ENCODE data around the gene SLCO2A1.

Gene SLCO2A1

GRCh38 chr3:134077649-134078161, 48.0 kb upstream of the SLCO2A1 start:
- Histone ChIP-seq H3K9me3 (ENCODE audit: insufficient read depth, low read length) (no peaks in the 10 kb centered on the region), H3K4me2 (ENCODE audit: low read depth, low read length, poor library complexity, severe bottlenecking) (no peak overlapping the region), H3K27ac (ENCODE audit: low read depth, low read length) (no peak overlapping the region), H4K20me1 (ENCODE audit: low read depth, low read length) (no peaks in the 10 kb centered on the region), H3F3A (ENCODE audit: insufficient read depth) (no peaks in the 10 kb centered on the region), H3K79me2 (ENCODE audit: insufficient read depth, low read length) (no peaks in the 10 kb centered on the region), H3K36me3 (ENCODE audit: low read length) (no peaks in the 10 kb centered on the region), H3K9me2 (replicated peaks; ENCODE audit: insufficient read depth, low read length) (no peaks in the 10 kb centered on the region), H3K9ac (ENCODE audit: low read length) (no peak overlapping the region), H3K27me3 (ENCODE audit: low read length) (no peaks in the 10 kb centered on the region), H2AFZ (ENCODE audit: low read depth, low read length, severe bottlenecking) (no peak overlapping the region), H3K4me3 (ENCODE audit: insufficient read depth, low read length, poor library complexity, severe bottlenecking) (no peak overlapping the region)
- TF ChIP-seq EZH2phosphoT487 (conservative IDR thresholded peaks at IDR 0.05; ENCODE audit: low read length), result no peak
- TF ChIP-seq, protein P1, sequence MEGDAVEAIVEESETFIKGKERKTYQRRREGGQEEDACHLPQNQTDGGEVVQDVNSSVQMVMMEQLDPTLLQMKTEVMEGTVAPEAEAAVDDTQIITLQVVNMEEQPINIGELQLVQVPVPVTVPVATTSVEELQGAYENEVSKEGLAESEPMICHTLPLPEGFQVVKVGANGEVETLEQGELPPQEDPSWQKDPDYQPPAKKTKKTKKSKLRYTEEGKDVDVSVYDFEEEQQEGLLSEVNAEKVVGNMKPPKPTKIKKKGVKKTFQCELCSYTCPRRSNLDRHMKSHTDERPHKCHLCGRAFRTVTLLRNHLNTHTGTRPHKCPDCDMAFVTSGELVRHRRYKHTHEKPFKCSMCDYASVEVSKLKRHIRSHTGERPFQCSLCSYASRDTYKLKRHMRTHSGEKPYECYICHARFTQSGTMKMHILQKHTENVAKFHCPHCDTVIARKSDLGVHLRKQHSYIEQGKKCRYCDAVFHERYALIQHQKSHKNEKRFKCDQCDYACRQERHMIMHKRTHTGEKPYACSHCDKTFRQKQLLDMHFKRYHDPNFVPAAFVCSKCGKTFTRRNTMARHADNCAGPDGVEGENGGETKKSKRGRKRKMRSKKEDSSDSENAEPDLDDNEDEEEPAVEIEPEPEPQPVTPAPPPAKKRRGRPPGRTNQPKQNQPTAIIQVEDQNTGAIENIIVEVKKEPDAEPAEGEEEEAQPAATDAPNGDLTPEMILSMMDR (IDR thresholded peaks at IDR 0.05; ENCODE audit: insufficient read depth, low read length, poor library complexity, severe bottlenecking), result no peak

DNA sequence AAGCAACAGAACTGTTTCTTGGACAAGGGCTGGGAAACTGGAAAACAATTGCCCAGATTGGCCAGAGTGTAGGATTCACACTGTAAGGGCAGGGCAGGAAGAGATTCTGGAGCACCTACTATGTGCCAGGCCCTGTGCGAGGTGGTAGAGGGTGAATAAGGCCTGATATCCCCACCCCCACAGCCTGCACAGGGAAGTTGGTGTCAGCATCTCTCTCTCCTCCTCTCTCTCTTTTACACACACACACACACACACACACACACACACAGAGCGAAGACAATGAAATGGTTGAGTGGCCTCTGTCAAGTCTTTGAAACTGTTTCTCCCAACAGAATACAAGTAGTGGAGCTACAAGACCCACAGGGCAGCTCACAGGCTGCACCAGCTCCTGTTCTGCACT, 47.1 kb upstream of the SLCO2A1 start:
- H3K27me3 ChIP-seq (ENCODE audit: low read length), result no peaks in the 10 kb centered on the region
- H4K20me1 ChIP-seq (ENCODE audit: low read depth, low read length), result no peaks in the 10 kb centered on the region
- no peaks in the 10 kb centered on the region for H3K36me3 ChIP-seq (ENCODE audit: low read length)
- no peak overlapping the region for H3K9ac ChIP-seq (ENCODE audit: low read length)
- H3K27ac ChIP-seq (ENCODE audit: low read depth, low read length), result no peak overlapping the region
- no peaks in the 10 kb centered on the region for H3K9me2 ChIP-seq (replicated peaks; ENCODE audit: insufficient read depth, low read length)
- no peaks in the 10 kb centered on the region for H3K9me3 ChIP-seq (ENCODE audit: insufficient read depth, low read length)
- TF ChIP-seq, protein P1 (IDR thresholded peaks at IDR 0.05; ENCODE audit: insufficient read depth, low read length, poor library complexity, severe bottlenecking), result no peak
- no peak for TF ChIP-seq EZH2phosphoT487 (conservative IDR thresholded peaks at IDR 0.05; ENCODE audit: low read length)
- H2AFZ ChIP-seq (ENCODE audit: low read depth, low read length, severe bottlenecking), result no peak overlapping the region
- no peaks in the 10 kb centered on the region for H3F3A ChIP-seq (ENCODE audit: insufficient read depth)
- no peak overlapping the region for H3K4me3 ChIP-seq (ENCODE audit: insufficient read depth, low read length, poor library complexity, severe bottlenecking)
- no peaks in the 10 kb centered on the region for H3K79me2 ChIP-seq (ENCODE audit: insufficient read depth, low read length)
- no peak overlapping the region for H3K4me2 ChIP-seq (ENCODE audit: low read depth, low read length, poor library complexity, severe bottlenecking)

DNA sequence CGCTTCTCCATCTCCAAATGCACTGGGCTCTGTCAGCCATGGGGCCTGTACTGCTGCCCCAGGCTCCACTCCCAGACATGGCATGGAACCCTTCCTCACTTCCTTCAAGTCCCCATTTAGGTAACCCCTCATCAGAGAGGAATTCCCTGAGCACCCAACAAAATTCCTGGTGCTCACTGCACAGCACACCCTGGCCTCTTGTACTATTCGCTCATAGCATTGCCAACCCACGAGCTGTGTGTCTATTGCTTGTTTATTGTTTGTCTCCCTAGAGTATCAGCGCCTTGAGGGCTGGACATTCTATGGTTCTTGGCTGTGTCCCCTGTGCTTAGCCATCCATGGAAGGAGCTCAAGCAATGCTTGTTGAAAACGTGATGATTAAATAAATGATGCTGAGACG, 46.1 kb upstream of the SLCO2A1 start:
- H3K9me3 ChIP-seq (ENCODE audit: insufficient read depth, low read length), result no peaks in the 10 kb centered on the region
- no peaks in the 10 kb centered on the region for H3K9me2 ChIP-seq (replicated peaks; ENCODE audit: insufficient read depth, low read length)
- no peak overlapping the region for H3K4me3 ChIP-seq (ENCODE audit: insufficient read depth, low read length, poor library complexity, severe bottlenecking)
- no peaks in the 10 kb centered on the region for H3K79me2 ChIP-seq (ENCODE audit: insufficient read depth, low read length)
- TF ChIP-seq, protein P1 (IDR thresholded peaks at IDR 0.05; ENCODE audit: insufficient read depth, low read length, poor library complexity, severe bottlenecking), result no peak
- no peak for TF ChIP-seq EZH2phosphoT487 (conservative IDR thresholded peaks at IDR 0.05; ENCODE audit: low read length)
- no peak overlapping the region for H2AFZ ChIP-seq (ENCODE audit: low read depth, low read length, severe bottlenecking)
- no peak overlapping the region for H3K27ac ChIP-seq (ENCODE audit: low read depth, low read length)
- no peaks in the 10 kb centered on the region for H3K36me3 ChIP-seq (ENCODE audit: low read length)
- H3K9ac ChIP-seq (ENCODE audit: low read length), result no peak overlapping the region
- no peaks in the 10 kb centered on the region for H4K20me1 ChIP-seq (ENCODE audit: low read depth, low read length)
- no peaks in the 10 kb centered on the region for H3F3A ChIP-seq (ENCODE audit: insufficient read depth)
- H3K27me3 ChIP-seq (ENCODE audit: low read length), result no peaks in the 10 kb centered on the region
- no peak overlapping the region for H3K4me2 ChIP-seq (ENCODE audit: low read depth, low read length, poor library complexity, severe bottlenecking)

- Histone ChIP-seq H3K27me3 (ENCODE audit: low read length) (no peaks in the 10 kb centered on the region), H3K9me3 (ENCODE audit: insufficient read depth, low read length) (no peaks in the 10 kb centered on the region), H3K4me2 (ENCODE audit: low read depth, low read length, poor library complexity, severe bottlenecking) (no peak overlapping the region), H3K9me2 (replicated peaks; ENCODE audit: insufficient read depth, low read length) (no peaks in the 10 kb centered on the region), H3K79me2 (ENCODE audit: insufficient read depth, low read length) (no peaks in the 10 kb centered on the region), H4K20me1 (ENCODE audit: low read depth, low read length) (no peaks in the 10 kb centered on the region), H3K4me3 (ENCODE audit: insufficient read depth, low read length, poor library complexity, severe bottlenecking) (no peak overlapping the region), H3F3A (ENCODE audit: insufficient read depth) (no peaks in the 10 kb centered on the region), H3K36me3 (ENCODE audit: low read length) (no peaks in the 10 kb centered on the region), H3K27ac (ENCODE audit: low read depth, low read length) (no peak overlapping the region), H3K9ac (ENCODE audit: low read length) (no peak overlapping the region), H2AFZ (ENCODE audit: low read depth, low read length, severe bottlenecking) (no peak overlapping the region)
- TF ChIP-seq, protein P1 (IDR thresholded peaks at IDR 0.05; ENCODE audit: insufficient read depth, low read length, poor library complexity, severe bottlenecking), result no peak
- TF ChIP-seq EZH2phosphoT487 (conservative IDR thresholded peaks at IDR 0.05; ENCODE audit: low read length), result no peak
Observed at GRCh38 chr3:134075568-134075825, 45.8 kb upstream of the SLCO2A1 start.

Data from SU-DHL-6 (cell line).